ENCODE data around the gene UGT1A8. TPM values are rescaled to one million over a fixed set of nuclear protein-coding genes. Genes with fewer than 3 reads are reported as not detected.
A peak's percentile ranks its signal among the peaks of the same experiment; 100 is the strongest.
"Not testable (repeated sequence)": the region's sequence is repeated elsewhere in the genome, so short reads cannot be mapped to it uniquely, and the experiment has no call there.

The UGT1A8 gene
- total RNA-seq, 1 donor from 2014 or later: not detected

DNA sequence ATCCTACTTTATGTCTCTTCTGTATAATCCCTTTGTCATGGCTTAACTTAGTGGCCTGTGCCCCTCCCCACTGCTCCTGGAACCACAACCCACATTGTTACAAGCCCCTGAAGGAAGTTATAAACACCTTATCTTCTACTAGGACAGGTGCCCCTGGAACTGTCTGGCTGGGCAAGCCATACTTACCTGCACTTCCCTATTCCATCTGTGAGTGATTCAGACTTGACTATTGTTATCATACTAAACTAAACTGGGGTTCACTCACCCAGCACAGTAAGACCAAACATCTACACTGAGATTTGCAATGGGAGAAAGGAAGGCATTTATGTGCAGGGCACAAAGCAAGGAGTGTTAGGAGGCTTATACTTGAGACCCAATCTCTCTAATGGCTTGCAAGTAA, 71.6 kb downstream of the UGT1A8 start:
- DNase-seq: no peak

GRCh38 chr2:233689501-233689900, 72.1 kb downstream of the UGT1A8 start:
- peak; percentile 86 for DNase-seq

DNA sequence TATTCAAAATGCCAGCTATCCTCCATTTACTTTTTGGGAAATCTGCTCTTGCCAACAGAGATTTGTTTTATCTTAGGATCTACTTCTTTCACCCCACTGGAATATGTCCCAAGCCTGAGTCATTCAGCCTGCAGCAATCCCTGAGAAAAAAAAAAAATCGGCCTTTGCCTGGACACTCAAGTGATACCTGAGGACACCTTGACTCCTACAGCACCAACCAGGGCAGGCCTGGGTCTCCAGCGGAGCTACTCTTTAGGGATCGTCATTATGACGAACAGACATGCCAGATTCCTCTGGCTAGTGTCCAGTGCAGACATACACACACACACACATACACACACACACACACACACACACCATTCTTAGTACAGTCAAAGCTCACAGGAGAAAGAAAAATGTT, 73.0 kb downstream of the UGT1A8 start:
- DNase-seq: peak; percentile 5

DNA sequence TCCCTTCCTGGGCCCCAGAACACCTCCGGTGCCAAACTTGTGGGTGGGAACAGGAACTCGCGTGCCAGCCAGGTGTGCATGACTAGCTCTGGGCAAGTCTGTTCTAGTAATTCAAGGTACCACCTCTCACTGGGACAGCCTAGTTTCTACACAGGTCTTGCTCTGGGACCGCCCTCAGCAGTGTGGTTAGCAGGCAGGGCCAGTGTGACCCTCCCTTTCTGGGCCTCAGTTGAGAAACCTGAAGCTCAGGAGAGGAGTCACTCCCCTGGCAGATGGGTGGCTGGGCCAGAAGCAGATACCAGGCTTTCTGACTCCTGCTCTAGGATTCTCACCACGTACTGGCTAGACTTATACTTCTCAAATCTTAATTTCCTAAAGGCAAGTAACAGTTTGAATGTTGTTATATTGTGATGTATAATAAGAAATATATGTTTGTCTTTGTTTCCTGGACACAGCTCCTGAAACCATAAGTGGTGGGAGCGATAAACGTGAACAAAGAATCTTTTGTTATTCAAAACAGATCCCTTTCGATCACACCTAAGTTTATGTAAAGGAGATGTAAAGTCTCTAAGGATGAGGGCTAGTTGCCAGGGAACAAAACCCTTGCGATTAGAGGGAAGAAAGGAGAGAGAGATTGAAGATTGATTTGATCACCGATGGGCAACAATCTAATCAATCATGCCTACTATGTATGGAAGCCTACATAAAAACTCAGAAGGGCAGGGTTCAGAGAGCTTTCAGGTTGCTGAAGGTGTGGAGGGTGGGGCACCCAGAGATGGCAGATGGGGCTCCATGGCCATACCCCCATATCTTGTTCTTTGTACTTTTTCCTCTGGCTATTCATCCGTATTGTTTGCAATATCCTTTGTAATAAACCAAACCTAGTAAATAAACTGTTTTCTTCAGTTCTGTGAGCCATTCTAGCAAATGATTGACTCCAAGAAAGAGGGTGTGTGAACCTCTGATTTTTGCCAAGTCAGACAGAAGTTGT, 74.3 kb downstream of the UGT1A8 start:
- DNase-seq: no peak

DNA sequence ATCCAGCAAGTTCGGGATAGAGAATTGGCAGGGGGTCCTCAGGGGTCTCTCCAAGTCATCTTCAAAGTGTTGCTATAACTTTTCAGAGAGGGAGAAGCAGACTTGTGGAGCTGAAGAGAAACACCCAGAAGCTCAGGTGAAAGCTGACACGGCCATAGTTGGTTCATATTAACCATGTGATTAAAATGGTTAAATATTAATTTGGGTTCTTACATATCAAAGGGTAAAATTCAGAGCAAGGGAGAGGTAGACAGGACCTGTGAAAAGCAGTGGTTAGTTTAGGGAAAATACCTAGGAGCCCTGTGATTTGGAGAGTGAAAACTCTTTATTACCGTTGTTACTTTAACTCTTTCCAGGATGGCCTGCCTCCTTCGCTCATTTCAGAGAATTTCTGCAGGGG, 75.2 kb downstream of the UGT1A8 start, which contains the start of gene UGT1A6:
Gene UGT1A6 (plus strand): TSS at position 243 of the 400 bp plus-strand sequence. CDS start 115 bp downstream, at position 358.
- DNase-seq: no peak

DNA sequence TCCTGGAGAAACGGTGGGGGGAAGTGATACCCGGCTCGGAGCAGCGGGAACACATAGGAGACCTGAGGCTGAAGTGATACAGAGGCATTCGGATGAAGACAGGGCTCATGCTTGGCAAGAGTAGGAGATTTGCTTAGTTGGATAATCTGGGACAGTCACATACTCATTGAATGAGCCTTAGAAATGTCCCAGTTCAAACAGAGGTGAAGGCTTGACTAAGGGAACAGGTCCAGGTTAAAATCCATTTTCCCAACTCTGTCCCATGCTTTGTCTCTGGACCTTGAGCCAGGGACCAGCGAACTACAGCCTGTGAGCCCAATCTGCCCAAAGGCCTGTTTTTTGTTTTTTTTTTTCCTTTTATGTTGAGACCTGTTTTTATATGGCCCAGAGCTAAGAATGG, 76.5 kb downstream of the UGT1A8 start:
- DNase-seq: no peak

DNA sequence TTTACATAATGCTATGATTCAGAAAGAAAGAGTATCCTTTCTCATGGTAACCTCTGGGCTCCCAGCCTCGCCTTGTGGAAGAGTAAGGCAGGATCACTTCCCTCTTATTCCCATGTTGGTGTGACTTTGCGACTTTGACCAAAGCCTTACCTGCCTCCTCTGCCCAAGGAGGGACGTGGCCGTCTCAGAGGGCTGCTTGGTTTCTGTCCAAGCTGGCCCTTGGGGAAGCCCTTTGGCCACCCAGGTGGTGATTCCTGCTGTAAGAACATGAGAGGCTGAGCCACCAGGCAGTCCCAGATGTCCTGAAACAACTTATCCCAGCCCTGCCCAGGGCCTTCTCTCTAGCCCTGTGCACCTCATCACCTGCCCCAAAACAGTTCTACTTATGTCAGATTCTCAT, 81.3 kb downstream of the UGT1A8 start:
- DNase-seq: no peak

DNA sequence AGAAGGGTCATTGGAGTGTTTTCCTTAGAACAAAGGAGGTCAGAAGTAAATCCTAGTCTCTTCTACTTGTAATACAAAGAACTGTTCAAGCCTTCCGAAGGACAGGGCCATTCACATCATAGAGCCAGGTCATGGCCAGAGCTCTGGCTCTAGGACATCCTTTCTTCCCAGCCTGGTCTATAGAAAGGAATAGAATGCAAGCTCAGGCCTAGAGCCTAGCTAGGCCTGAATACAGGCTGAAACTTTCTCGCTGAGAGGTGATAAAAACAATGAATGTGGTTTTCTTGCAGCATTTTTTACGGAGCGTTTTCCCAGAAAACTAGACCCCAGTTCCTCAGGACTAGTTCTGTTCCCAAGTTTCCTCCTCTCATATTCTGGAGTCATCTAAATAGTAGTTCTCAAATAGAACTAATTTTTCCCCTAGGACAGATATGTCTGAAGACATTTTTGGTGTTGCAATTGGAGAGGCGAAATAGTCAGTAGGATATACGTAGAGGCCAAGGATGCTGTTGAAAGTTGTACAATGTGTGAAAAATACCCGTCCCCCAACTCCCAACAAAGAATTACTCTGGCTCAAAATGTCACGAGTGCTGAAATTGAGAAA, 82.1 kb downstream of the UGT1A8 start:
- no peak for DNase-seq

DNA sequence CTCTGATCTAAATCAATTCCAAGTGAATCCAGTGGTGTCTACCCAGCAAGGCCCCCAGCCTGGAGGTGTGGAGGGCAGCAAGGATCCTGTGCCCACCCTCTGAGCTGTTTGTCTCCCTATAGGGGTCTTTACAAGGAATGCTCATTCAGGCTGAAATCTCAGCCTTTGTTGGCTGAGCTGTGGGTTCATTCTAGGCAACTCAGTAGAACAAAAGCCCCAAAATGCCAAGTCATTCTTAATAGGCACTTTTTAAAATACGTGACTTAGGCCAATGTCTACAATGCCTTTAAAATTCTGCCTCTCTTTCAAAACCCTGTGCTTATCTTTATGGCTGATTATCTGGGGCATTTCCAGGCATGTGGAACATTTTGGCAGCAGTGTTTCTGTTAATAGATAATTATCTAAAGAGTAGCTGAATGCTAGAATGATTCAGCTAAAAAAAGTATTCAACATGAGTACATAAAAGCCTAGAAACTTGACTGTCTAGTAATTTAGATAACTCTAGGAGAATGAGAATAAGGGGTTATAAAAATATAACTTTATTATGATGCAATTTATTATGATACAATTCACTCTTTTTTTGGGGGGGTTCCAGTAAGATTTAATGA, 82.7 kb downstream of the UGT1A8 start:
- DNase-seq: peak; percentile 34

- not testable (repeated sequence) for DNase-seq
Measured at GRCh38 chr2:233700842-233701241, 83.4 kb downstream of the UGT1A8 start.

- DNase-seq: no peak
Measured at GRCh38 chr2:233702238-233702637, 84.8 kb downstream of the UGT1A8 start.

- no peak for DNase-seq
Measured at GRCh38 chr2:233705911-233706506, 88.6 kb downstream of the UGT1A8 start.

DNA sequence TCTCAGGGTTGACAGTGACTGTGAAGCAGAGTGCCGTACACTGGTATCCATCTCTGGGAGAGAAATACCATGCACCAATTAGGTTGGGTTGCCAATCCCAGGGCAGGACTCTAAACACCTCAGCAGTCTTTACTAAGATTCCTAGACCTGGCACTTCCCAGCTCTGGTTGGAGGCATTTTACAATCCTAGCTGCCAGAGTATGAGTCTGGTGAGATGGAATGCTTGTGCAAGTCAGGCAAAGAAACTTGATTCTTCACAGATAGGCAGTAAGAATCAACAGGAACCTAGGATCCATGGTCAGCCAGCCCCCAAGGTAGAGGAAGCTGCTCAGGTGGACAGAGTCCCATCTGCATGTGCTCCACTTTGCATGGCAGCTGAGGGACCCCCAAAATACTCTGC, 89.3 kb downstream of the UGT1A8 start:
- no peak for DNase-seq

- peak; percentile 28 for DNase-seq
Measured at GRCh38 chr2:233707940-233708644, 90.7 kb downstream of the UGT1A8 start.

GRCh38 chr2:233708942-233709341, 91.5 kb downstream of the UGT1A8 start:
- DNase-seq: no peak

DNA sequence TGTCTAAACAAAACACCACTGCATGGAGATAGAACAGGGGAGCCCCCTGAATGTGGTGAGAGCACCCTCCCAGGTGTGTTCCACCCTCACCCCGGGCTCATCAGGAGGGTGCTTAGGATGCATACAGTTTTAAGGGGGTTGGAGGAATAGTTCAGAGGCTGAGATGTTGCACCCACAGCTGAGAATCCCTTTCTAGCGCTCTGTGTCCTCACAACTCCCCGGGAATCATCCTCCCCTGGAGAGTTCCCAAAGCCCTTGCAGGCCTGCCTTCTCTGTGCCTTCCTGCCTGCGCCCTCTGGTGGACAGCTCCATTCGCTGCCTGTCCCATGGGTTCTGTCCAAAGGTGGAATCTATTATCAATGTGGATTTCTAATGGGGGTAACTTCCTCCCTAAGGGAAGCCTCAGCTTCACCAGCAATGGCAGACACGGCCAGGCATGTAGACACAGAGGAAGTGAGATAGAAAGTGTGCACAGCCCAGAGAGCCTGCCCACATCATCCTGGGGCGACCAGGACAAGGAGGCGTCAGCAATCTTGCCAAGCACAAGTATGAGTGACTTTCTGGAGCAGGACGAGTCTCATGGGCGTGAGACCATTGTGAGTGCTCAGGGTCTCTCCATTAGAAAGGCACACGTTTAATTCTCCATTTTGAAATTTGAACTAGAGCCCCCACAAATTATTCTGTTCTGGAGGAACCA, 94.0 kb downstream of the UGT1A8 start:
- DNase-seq: peak; percentile 84

- no peak for DNase-seq
Measured at GRCh38 chr2:233712611-233713261, 95.3 kb downstream of the UGT1A8 start, which contains the start of gene UGT1A5. TSS of gene UGT1A5 (plus strand) at chr2:233712907. CDS start at chr2:233712992, 85 bp downstream.

GRCh38 chr2:233713262-233713615, 95.8 kb downstream of the UGT1A8 start:
- no peak for DNase-seq

- no peak for DNase-seq
Measured at GRCh38 chr2:233714121-233714520, 96.7 kb downstream of the UGT1A8 start.

GRCh38 chr2:233718552-233718951, 101.1 kb downstream of the UGT1A8 start, which contains the start of gene UGT1A4:
TSS of gene UGT1A4 (plus strand) at chr2:233718736. CDS start at chr2:233718821, 85 bp downstream.
- no peak for DNase-seq

DNA sequence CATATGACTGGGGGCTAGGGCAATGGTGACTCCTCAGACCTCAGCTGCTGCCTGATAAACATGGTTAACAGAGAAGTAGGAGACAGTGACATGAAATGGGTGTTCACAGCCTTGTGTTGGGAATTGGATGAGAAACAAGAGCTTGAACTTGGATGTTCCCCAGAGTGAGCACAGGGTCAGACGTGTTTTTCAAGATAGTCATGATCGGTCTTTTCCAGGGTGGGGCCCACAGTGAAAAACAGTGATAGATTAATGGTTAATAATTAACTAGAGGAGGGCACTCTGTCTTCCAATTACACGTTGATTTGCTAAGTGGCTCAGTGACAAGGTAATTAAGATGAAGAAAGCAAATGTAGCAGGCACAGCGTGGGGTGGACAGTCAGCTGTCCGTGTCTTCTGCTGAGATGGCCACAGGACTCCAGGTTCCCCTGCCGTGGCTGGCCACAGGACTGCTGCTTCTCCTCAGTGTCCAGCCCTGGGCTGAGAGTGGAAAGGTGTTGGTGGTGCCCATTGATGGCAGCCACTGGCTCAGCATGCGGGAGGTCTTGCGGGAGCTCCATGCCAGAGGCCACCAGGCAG, 111.4 kb downstream of the UGT1A8 start, which contains the start of gene UGT1A3:
Gene UGT1A3 (plus strand): TSS at position 320 of the 579 bp plus-strand sequence. CDS start 85 bp downstream, at position 405.
- no peak for DNase-seq
